ENCODE measurements around the gene NOC4L.
"Not testable (repeated sequence)": the region's sequence is repeated elsewhere in the genome, so short reads cannot be mapped to it uniquely, and the experiment has no call there.

Gene NOC4L

DNA sequence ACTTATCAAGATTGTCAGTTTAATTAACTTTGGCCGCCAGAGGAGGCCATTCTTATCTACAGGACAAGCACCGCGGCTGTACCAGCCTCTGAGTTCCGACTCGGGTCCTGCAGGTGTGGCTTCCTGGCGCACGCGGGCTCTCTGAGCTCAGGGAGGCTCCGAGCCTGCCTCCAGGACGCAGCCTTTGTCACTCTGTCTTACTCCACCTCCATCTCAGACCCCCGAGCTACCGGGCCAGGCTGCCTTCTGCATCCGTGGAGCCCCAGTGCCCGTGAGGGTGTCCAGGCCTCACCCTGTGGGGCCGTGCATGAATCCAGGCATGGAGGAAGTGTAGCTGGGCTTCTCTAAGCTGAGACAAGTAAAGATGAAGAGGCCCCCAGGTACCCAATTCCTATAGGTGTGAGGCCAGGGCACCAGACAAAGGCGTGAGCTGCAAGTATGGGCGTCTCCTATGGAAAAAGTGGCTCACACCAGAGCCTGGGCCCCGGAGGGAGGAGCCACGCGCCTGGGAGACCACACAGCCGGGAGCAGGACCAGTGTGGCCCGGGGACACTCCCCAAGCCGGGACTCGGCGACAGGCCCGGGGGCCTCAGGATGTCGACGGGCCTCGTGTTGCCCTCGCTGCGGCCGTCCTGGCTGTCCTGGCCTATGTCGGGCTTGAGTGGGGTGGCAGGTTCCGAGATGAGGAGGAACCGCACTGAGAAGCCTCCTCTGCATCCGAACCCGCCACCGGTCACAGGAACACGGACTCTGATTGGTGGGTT lies 42.8 kb downstream of the NOC4L start:
- DNase-seq: no peak

DNA sequence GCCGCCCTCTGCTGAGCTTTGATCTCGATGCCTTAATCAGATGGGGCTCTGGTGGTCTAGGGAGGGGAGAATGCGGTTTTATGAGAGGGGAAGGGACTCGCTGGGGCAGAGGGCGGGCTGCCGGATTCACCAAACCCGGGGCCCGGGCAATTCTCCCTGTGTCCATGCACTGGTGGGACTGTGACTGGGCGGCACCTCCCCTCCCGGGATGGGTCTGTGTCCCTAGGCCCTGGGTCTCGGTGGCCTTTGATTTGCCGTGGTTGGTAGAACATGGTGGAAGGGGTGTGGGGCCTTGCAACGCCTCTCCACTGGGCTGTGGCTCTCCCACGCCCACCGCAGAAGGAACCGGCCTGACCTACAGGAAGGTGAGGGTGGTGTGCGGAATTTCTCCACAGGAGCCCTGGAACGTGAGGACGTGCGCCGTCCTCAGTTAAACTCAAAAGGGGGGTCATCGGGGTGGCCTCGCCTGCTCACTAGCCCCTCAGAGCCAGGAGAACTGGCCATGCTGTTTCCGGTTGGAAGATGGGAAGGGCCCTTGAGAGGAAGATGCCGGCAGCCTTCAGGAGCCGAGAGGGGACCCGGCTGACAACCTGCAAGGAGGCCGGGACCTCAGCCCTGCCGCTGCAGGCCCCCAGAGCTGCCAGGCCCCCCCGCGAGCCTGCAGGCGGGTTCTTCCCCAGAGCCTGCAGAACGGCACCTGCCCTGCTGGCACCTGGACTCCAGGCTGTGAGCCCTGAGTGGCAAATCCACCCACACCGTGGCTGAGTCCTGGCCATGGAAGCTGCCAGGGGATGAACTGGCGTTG lies 43.6 kb downstream of the NOC4L start:
- no peak for DNase-seq

DNA sequence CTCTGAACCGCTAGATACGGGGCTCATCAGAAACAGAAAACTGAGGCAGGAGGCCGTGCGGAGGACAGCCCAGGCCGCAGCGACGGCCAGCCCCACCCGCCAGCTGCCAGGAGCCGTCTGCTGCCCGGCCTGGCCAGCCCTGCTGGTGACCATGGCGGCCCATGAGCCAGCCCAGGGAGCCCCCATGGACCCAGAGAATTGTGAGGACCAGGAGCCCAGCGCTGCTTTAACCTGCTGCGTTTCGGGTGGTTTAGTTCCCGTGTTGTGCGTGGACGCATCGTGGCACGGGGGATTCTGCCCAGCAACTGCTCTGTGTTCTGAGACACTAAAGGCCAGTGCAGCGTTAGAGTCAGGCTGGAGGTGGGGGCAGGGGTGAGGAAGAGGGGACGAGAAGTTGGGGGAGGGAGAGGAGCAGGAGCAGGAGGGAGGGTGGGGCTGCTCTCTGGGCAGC lies 44.2 kb downstream of the NOC4L start:
- DNase-seq: no peak

DNA sequence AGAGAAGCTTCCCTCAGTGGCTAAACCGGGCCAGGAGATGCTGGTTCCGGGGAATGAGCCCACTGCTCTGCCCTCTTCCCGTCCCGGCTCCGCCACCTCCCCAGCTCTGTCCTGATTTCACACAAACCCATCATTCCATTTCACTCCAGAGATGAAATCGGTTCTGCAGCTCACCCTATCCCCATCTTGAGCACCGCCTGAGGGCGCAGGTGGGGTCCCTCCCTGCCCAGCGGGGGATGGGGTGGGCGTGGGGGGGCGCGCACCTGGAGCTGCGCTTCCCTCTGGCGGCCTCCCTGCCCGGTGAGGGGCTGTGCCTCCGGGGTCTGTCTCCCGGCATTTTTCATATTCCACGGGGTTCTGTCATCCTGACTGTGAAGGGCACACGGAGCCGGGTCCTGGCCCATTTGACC lies 44.7 kb downstream of the NOC4L start:
- no peak for DNase-seq

DNA sequence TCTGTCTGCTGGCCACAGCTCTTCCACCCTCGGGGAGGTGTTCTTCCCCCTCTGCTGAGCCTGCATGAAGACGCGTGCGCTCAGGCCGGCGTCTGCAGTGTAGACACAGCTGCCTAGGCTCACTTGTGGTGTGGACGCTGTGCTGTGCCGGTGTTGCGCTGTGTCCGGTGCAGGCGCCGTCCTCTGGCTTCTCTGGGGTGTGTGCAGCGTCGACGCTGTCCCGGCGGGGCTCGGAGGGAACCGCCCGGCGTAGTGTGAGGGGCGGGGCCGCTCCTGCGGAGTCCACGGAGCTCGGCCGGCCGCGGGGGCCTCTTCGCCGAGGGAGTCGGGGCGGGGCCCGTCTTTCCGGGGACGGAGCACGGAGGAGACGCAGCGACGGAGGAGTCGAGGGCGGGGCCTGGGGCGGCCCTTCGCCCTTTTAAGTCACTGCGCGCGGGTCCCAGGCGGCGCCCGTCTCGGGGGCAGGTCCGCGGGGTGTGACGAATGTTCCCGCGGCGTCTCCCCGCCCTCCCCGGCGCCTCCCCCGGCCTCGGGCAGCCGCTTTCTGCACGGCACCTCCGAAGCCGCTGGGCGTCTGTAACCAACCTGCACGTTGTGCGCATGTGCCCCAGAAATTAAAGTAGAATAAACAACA lies 45.2 kb downstream of the NOC4L start:
- peak; percentile 72 for DNase-seq

DNA sequence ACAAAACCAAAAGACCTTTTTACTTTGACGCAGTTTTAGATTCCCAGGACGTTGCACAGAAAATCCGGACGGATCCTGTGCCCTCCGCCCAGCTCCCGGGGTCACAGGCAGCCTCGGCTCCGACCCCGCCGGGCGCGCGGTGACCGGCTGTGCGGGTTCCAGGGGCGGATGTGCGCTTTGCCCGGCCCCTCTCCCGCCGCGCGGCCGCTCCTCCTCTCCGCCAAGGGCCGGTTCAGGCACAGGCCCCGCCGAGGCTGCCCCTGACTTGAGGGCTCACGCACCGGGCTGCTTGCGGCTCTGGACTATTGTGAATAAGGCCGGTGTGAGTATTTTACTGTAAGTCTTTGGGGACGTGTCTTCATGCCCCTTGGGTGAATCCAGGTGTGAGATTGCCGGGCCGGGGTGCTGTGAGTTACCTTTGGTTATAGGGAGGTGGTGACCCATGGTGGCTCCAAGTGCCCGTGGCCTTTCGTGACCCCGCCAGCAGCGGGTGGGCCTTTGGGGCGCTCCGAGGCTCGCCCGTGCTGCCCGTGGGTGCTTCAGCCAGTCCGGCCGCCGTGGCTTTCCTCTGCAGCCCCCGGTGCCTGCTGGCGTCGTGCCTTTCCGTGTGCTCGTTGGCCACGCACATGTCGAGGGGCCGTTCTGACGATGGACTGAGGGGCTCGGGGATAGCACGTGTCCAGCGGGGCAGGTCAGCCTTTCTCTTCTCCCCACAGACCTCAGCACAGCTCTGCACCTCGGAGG lies 45.9 kb downstream of the NOC4L start:
- DNase-seq: no peak

DNA sequence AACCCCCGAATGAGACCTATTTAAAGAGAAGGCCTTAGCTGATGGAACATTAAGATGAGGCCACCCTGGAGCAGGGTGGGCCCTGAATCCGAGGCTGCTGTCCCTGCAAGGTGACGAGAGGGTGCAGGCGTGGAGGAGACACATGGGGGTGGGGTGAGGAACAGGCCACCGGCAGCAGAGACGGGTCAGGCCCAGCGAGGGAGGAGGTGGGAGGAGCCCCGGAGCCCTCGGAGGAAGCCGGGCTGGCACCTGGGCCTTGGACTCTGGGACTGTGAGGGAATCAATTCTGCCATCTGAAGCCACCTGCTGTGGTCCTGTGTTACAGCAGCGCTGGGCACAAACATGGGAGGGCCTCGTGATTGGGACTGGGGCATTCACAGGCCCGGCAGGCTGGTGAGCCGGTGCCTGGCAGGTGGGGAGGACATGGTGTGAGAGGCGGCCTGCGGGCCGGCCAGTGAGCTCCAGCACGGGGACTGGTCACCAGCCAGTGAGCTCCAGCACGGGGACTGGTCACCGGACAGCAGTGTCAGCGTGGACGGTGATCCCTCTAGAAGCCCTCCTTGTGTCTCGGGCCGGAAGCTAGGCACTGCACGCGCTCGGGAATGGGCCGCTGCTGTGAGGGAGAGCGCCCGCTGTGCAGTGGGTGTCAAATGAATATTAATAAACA lies 46.7 kb downstream of the NOC4L start:
- DNase-seq: no peak

DNA sequence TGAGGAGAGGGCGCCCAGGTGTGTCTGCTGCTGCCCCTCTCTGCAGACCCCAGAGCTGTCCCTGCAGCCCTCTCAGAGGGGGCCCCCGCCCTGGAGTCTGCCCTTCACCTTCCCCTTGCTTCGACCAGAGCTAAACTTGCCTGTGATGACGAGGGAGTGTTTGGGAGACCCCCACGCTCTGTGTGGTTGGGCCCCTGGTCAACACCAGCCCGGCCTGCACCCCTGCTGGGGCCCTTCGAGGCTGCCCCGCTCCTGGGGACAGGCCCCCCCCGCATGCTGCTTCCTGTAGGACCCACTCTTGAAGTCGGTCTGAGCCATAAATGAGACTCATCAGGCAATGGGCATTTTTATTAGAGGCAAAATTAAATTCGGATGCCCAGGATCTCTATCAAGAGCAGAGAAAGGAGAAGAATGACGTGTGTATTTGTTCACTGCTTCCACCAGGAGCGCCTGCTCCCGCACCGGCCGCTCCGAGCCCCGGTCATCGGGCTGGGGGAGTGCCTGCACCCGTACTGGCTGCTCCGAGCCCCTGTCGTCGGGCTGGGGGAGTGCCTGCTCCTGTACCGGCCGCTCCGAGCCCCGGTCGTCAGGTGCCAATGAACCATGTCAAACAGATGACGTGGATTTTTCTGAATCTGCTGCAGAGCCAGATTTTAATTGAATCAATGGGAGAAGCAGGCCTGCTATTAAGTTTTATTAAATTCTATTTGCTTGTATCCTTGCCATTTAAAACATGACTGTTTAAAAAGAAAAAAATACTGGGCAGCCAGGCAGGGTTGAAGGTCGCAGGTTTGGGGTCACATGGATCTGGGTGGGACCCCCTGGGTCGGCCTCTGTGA lies 47.7 kb downstream of the NOC4L start:
- no peak for DNase-seq

DNA sequence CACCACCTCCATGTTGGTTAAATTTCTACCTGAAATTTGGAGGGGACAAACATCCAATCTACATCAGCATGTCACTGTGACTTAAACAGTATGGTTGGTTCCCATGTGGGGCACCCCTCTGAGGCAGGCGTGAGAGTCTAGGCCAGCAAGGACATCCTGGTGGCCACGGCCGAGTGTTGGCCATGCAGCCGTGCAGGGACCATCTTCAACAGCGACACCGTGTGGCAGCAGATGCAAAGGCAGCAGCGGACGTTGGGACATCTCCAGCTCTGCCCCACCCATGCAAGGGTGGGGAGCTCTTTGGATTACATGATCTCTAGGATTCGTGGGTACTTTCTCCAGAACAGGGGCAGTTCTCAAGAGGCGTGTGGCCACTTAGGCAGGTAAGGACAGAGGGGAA lies 49.8 kb downstream of the NOC4L start:
- DNase-seq: no peak

DNA sequence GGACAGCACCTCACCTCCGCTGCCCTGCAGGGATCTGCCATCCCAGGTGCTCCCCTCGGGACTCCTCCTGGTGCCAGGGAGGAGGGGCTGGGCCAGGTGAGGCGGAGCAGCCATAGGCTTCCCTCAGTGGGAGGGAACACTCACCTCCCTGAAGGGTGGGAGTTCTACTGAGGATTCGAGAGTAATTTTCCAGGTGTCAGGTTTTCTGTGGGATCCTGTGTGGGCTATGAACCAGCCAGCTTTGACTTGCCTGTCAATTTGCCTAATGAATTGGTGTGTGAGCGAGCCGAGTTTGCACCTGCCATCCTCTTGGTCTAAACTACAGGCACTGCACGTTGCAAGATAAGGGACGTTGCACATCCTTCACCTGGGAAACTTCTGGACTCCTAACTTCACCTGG lies 50.3 kb downstream of the NOC4L start:
- DNase-seq: no peak

DNA sequence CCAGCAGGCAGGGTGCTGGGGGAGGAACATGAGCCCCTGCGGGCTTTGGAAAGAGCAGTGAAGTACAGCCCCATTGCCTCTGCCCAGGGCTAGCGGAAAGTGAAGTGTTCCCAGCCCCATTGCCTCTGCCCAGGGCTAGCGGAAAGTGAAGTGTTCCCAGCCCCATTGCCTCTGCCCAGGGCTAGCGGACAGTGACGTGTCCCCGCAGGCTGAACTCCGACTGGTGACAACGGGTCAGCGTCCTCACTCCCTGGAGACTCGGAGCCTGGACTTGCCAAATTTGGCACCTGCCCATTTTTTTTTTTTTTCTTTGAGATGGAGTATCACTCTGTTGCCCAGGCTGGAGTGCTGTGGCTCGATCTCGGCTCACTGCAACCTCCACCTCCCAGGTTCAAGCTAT lies 51.0 kb downstream of the NOC4L start:
- not testable (repeated sequence) for DNase-seq

DNA sequence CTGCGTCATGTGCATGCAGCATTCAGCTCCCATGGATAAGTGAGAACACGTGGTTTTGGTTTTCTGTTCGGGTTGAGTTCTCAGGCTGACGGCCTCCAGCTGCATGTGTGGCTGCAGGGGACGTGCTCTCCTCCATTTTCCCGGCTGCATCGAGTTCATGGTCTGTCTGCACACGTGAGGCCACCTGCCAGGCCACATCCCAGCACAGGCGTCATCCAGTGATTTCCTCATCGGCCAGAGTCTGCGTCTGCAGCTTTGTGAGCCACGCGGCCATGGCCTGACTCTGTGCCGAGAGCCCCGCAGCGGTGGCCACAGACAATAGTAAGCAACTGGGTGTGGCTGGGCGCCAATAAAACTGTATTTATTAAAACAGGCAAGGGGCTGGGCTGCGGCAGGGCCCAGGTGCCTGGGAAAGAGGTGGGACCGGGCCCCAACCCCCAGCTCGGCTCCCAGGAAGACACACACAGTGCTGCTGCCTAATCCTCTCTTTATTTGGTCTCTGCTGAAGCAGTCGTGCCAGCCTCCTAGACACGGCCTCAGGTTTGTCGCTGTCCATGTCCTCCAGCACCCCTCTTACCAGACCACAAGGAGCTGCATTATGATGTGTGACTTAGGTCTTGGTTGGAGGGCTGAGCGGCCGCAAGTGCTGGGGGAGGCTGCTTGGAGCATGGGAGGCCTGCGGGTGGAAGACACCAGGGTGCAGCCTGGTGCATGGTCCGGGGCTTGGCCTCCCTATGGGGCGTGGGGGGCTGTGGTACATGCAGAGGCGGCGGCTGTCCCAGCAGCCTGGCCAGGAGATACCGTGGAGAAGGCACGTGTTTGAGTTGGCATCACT lies 52.0 kb downstream of the NOC4L start:
- DNase-seq: no peak

DNA sequence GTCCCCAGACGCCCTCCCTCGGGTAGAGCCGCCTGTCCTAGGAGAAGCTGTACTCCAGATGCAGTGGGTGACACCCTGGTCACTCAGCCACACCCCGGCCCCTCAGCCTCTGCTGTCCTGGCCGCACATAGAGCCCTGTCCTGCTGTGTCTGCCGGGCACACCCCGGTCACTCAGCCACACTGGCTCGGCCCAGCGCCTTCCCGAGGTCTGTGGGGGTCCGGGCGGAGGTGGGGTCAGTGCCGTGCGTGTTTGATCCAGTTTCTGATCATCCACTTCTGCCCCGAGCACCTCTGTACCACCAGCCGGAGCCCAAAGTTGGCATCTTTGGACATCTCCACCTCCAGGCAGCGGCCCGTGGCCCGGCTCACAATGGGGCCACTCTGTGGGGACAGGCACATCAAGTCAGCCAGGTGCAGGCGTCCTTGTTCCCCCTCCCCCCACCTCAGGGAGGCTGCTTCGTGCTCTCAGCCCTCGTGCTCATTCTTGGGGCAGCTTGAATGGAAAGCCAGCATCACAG lies 52.7 kb downstream of the NOC4L start:
- DNase-seq: no peak

DNA sequence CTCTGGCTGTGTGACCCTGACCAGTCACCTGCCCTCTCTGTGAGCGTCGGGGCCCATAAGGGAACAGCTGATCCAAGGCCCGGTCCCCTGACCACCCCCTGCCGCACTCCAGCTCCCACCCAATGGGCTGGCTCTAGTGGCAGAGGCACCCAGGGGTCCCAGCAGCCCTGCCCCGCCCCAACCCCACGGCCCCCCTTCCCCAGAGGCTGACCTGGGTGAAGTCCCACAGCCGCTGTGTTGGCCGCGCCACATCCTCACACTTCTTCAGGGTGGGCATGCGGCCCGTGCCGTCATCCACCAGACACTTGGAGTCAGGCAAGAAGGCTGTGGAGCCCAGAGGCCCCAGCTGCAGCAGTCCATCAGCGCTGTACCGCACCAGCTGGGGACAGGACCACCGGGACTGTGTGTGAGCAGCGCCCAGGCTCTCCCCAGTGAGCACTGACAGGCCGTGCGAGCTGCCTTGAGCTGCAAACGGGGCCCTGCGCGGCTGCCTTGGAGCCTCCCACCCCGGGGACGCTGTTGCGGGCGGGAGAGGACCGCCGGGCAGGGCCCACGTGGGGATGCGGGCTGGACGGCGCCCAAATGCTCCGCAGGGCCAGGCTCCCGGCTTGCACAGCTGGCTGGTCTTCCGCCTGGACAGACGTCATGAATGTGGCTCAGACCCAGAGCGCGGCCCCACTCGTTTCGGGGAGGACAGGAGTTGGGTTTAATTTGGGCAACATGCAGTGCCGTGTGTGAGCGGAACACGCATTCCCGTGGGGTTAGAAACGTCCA lies 53.5 kb downstream of the NOC4L start:
- DNase-seq: no peak

DNA sequence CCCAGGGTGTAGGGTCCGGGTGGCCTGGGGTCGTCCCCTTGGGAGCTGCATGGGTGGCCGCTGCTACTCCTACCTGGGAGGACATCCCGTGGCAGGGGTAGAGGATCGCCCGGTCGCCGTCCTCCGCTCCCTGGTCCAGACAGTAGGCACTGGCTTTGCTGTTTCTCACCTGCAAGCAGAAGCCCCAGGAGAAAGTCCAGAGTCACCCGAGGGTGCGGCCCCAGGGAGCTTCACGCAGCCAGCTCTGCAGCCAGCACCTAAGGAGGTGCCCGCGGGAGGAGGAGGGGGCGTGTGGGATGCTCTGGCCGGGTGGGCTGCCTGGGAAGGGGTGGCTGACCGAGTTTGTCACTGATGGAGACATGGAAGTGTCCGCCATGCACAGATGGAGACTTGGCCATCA lies 54.8 kb downstream of the NOC4L start:
- DNase-seq: no peak

DNA sequence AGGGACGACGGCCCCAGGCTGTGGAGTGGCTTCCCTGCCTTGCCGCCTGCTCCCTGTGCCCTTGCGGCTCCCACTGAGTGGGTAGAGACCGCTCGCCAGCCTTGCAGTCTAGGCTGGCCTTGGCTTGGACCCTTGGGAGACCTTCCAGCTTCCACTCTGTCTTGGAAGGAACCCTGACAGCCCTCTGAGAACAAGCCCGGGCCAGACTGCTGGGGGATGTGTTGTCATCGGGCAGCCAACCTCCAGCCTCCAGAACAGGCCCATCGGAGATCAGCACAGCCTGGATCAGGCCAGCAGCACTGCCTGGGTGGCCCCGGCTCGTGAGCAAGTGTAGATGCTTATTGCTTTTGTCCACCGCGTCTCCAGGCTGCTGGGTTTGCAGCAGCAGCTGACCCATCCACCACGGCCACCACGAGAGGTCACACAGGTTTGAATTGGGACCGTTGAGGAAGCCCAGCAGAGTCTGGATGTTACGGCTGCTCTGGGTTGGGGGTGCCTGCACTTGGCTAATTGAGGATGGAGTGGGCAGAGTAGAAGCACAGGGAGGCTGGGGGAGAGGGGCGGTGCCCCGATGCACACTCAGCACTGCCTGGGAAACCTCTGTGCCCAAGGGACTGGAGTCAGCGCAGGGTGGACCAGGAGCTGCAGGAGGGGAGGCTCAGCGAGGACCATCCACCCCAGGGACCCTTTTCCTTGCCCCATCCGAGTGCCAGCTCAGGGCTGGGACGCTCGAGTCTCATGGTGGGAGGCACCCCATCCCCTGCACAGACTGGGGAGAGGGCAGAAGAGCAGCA lies 55.5 kb downstream of the NOC4L start:
- DNase-seq: no peak

DNA sequence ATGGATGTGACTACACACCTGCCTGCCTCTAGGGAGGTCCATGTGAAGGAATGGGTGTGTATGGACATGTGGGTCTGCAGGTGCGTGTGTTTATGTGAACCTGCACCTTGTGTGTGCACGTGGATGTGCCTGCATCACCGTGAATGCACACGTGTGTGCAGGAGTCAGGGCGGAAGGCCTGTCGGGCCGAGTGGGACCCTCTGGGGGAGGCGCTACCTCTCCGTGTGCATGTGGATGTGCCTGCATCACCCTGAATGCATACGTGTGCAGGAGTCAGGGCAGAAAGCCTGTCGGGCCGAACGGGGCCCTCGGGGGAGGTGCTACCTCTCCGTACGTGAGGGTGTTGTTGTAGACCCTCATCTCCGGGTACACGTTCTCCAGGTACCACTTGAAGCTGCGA lies 56.5 kb downstream of the NOC4L start:
- DNase-seq: no peak

DNA sequence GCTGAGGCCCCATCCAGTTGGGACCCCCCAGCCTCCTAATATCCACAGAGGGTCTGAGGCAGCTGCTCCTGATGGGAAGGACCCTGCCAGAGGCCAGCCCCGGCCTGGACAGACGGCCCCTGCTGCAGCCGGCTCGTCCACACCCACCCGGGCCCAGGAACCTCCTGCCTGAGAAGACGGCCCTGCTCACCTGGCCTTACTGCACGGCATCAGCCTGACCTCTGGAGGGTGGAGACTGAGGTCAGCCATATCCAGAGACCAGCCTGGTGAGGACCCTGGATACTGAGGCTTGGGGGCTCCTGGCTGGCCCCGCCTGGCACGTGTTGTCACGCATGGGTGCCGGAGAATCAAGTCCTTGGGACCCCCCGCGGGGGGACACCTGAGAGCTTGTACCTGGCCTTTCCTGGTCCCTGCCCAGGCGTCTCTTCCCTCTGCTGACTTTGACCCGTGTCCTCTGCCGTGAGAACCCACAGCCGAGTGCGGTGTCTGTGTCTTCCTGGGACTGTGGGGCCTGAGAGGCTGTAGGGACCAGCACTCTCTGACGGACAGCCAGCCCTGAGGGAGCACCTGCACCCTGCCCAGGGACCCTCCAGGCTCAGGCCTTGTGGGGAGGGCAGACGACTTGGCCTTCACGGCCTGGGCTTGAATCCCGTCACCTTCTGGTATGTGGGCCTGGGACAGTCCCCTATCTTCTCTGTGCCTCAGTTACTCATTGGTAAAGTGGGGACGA lies 57.3 kb downstream of the NOC4L start:
- DNase-seq: no peak
